GM12878 (cell line): ENCODE measurements around the gene PDCL3. TPM values are rescaled to one million over a fixed set of nuclear protein-coding genes. Genes with fewer than 3 reads are reported as not detected.

Experiments used
- ATAC-seq: fragments of 200-7000 bp; cut with Tn5 transposase; 3 replicates; pipeline ENCODE4 v1.9.1; 2020; ENCODE audit warnings: mild to moderate bottlenecking, moderate library complexity
- BruUV-seq: library from RNA; stranded (reverse); fragments of 400-500 nt; replicated peaks from 2 replicates; lab custom pipeline; 2021; lab: Mats Ljungman, UMichigan
- CTCF ChIA-PET: fragments of 300-600 bp; sonication (Branson Sonifier 250); formaldehyde crosslinking; extraction: SDS; loops from one replicate; lab custom pipeline; 2021; ENCODE audit warnings: inconsistent platforms; lab: Yijun Ruan, JAX
- POLR2A ChIA-PET: fragments of 350-600 bp; formaldehyde crosslinking; extraction: SDS; loops from one replicate; lab custom pipeline; 2021; ENCODE audit warnings: inconsistent platforms; lab: Charles Lee
- RAD21 ChIA-PET: fragments of 300-600 bp; sonication (Branson Sonifier 250); formaldehyde crosslinking; loops from one replicate; lab custom pipeline; 2023; ENCODE audit warnings: antibody characterized with exemption; ENCODE audit not compliant: unreplicated experiment; lab: Charles Lee
- SMC1A ChIA-PET: fragments of 300-600 bp; sonication (Branson Sonifier 250); formaldehyde crosslinking; loops from one replicate; lab custom pipeline; 2023; ENCODE audit not compliant: unreplicated experiment, uncharacterized antibody; lab: Charles Lee
- DNase-seq: peaks from one replicate; pipeline ENCODE4 v3.0.0-alpha.2; 2011; ENCODE audit warnings: low read depth, low spot score
- FAIRE-seq: peaks from 3 replicates; lab custom pipeline; 2011; peaks lifted over from hg19 to GRCh38; lab: Jason Lieb, UNC
- H2AFZ ChIP-seq: 2 replicates; pipeline ENCODE4 v1.6.0; 2011; ENCODE audit warnings: low read depth, low read length, control low read depth; ENCODE audit not compliant: control insufficient read depth
- H3K27ac ChIP-seq: 2 replicates; pipeline ENCODE4 v1.5.1; 2011; ENCODE audit warnings: control low read depth; ENCODE audit not compliant: control insufficient read depth, insufficient read depth
- H3K27me3 ChIP-seq, 2 experiments: replicated peaks in 1 of 2; 2 replicates each; pipeline versions ENCODE4 v1.6.0 to v1.6.1; 2011; ENCODE audit warnings: low read length in 1 of 2; ENCODE audit not compliant: control insufficient read depth in 2 of 2, insufficient read depth in 2 of 2
- H3K36me3 ChIP-seq, 2 experiments: 2 replicates each; pipeline ENCODE4 v1.5.1; 2011; ENCODE audit warnings: low read length in 1 of 2; ENCODE audit not compliant: control insufficient read depth in 2 of 2, insufficient read depth in 2 of 2
- H3K4me1 ChIP-seq: 2 replicates; pipeline ENCODE4 v1.6.1; 2011; ENCODE audit warnings: mild to moderate bottlenecking, low read length, moderate library complexity, mixed read lengths; ENCODE audit not compliant: control insufficient read depth, insufficient read depth
- H3K4me2 ChIP-seq: 2 replicates; pipeline ENCODE4 v1.6.0; 2011; ENCODE audit warnings: control low read depth; ENCODE audit not compliant: control insufficient read depth, insufficient read depth
- H3K4me3 ChIP-seq: fragments of 200-600 bp; sonication (generic); 2 replicates; pipeline ENCODE4 v1.5.1; 2016
- H3K79me2 ChIP-seq: 2 replicates; pipeline ENCODE4 v1.6.0; 2011; ENCODE audit warnings: low read length; ENCODE audit not compliant: control insufficient read depth, insufficient read depth
- H3K9ac ChIP-seq: 2 replicates; pipeline ENCODE4 v1.8.0; 2011; ENCODE audit warnings: low read length, control low read depth, mixed read lengths; ENCODE audit not compliant: control insufficient read depth, insufficient read depth
- H3K9me3 ChIP-seq: replicated peaks from 3 replicates; pipeline ENCODE4 v1.5.1; 2011; ENCODE audit warnings: mild to moderate bottlenecking, low read length; ENCODE audit not compliant: control insufficient read depth, insufficient read depth
- H4K20me1 ChIP-seq: 2 replicates; pipeline ENCODE4 v1.6.0; 2011; ENCODE audit not compliant: control insufficient read depth, insufficient read depth
- CBX3 ChIP-seq: fragments of 200-600 bp; sonication (generic); IDR thresholded peaks from 2 replicates; pipeline ENCODE4 v1.6.1; 2016; ENCODE audit warnings: low read depth, borderline replicate concordance
- CUX1 ChIP-seq: IDR thresholded peaks from 2 replicates; pipeline ENCODE4 v1.6.1; 2012; ENCODE audit warnings: improper control_type of control experiment, low read depth, low read length; ENCODE audit not compliant: insufficient replicate concordance
- DPF2 ChIP-seq: fragments of 450-650 bp; IDR thresholded peaks from 2 replicates; pipeline ENCODE4 v1.6.1; 2017; ENCODE audit warnings: mild to moderate bottlenecking
- LARP7 ChIP-seq: fragments of 450-650 bp; IDR thresholded peaks from 2 replicates; pipeline ENCODE4 v1.6.1; 2017; ENCODE audit warnings: mild to moderate bottlenecking
- MEF2A ChIP-seq: IDR thresholded peaks from 2 replicates; pipeline ENCODE4 v1.6.1; 2011; ENCODE audit warnings: low read depth, mild to moderate bottlenecking, low read length, moderate library complexity; ENCODE audit not compliant: insufficient read depth
- MTA3 ChIP-seq: IDR thresholded peaks from 2 replicates; pipeline ENCODE4 v1.6.1; 2012; ENCODE audit warnings: low read length, inconsistent platforms, borderline replicate concordance
- POLR2AphosphoS2 ChIP-seq: IDR thresholded peaks from 2 replicates; pipeline ENCODE4 v1.6.1; 2011; ENCODE audit warnings: low read depth, mild to moderate bottlenecking, low read length, improper control_type of control experiment, moderate library complexity
- SMC3 ChIP-seq: IDR thresholded peaks from 2 replicates; pipeline ENCODE4 v1.6.1; 2011; ENCODE audit warnings: low read length, improper control_type of control experiment, borderline replicate concordance
- ZZZ3 ChIP-seq: IDR thresholded peaks from 2 replicates; pipeline ENCODE4 v1.6.1; 2011; ENCODE audit warnings: low read depth; ENCODE audit not compliant: control insufficient read depth, insufficient read length
- WGBS: methylation state at CpG from one replicate; pipeline ENCODE4 v1.1.6; 2016; ENCODE audit warnings: low lambda C conversion rate; ENCODE audit not compliant: insufficient replicate concordance, insufficient coverage; ENCODE audit errors: missing lambda C conversion rate; 5-methylcytosine and 5-hydroxymethylcytosine counted together
- in situ Hi-C: fragments of 300-500 bp; cut with MboI; formaldehyde crosslinking; loops from 9 replicates; pipeline ENCODE4 v1.14.3; 2018; ENCODE audit warnings: mixed read lengths
- intact Hi-C: fragments of 100-400 bp; cut with micrococcal nuclease; formaldehyde crosslinking; loops from one replicate; pipeline ENCODE4 v1.14.2; 2022; ENCODE audit not compliant: unreplicated experiment
- polyA plus RNA-seq, 11 experiments: library from polyadenylated mRNA; depleted of rRNA in 4 of 11; unstranded in 6 of 11; stranded (reverse) in 5 of 11; fragments of >200 nt; fragmentation: Nextera tagmentation in 4 of 11; fragmentation: Illumina TruSeq in 1 of 11; extraction: Ambion mirVana in 4 of 11; extraction: Trizol in 1 of 11; gene quantifications; 1 replicate in 1 of 11; 2 replicates in 10 of 11; pipeline versions ENCODE4 v1.2.1 to v1.2.3, GENCODE V29; 2011 to 2016; ENCODE audit warnings: inconsistent platforms in 2 of 11, missing spikeins in 2 of 11, low read depth in 1 of 11
- total RNA-seq, 4 experiments: library from RNA; depleted of rRNA in 3 of 4; stranded (reverse); fragments of >200 nt in 3 of 4; fragmentation: Illumina TruSeq in 1 of 4; extraction: Trizol in 1 of 4; gene quantifications; 2 replicates each; pipeline versions ENCODE4 v1.2.1 to v1.2.3, GENCODE V29; 2013 to 2021

Gene PDCL3
- total and polyA plus RNA-seq, 10 of the 15 experiments (the other 5 are each of a cell fraction or from before 2014, with no cell fraction given), result 22.9 to 111 (median 51.1) TPM

DNA sequence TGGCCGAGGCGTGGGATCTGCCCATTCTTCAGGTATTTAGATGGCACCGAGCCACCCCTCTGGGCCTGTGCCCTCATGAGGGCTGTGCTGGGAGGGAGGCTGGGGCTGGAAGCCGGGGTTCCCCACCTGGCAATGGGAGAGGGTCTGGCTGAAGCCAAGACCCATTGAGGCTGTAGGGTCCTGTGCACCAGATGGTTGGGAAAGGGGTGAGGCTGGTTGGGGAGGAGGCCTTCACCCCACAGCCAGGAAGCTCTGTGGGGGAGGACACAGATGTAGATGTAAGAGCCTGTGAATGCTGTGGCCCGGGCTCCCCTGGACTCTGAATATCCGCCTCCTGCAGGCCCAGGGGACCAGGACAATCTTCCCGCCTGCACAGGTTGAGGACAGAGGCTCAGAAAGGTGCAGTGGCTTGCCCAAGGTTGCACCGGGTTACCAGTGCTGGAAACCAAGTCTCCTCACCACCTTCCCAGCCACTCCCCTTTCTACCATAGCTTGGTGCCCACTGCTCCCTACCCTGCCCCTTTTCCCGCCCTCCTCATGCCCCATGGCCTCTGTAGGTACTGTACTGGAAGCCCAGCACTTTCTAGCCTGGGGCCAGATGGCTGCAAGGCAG, 49.7 kb downstream of the PDCL3 start:
- ChIA-PET RAD21 (no interaction called here), SMC1A (no interaction called here), CTCF (no interaction called here), POLR2A (no interaction called here)
- Histone ChIP-seq H4K20me1 (no peaks in the 10 kb centered on the region), H2AFZ (no peak overlapping the region), H3K27me3 (no peaks in the 10 kb centered on the region; a peak in 1 of 4 replicates), H3K27ac (no peak overlapping the region), H3K4me1 (no peaks in the 10 kb centered on the region), H3K9me3 (no peaks in the 10 kb centered on the region), H3K79me2 (no peaks in the 10 kb centered on the region), H3K4me3 (no peak overlapping the region), H3K4me2 (no peak overlapping the region), H3K9ac (no peak overlapping the region), H3K36me3 (no peaks in the 10 kb centered on the region)
- WGBS, result 32% methylated on average over 9 of the region's 9 CpGs
- FAIRE-seq (no peak), DNase-seq (no peak), ATAC-seq (no peak)
- BruUV-seq, result no TSS peak
- TF ChIP-seq DPF2 (no peak), CBX3 (no peak), MEF2A (no peak), CUX1 (no peak), SMC3 (no peak), ZZZ3 (no peak), MTA3 (no peak), POLR2AphosphoS2 (no peak), LARP7 (no peak)
- in situ Hi-C loops (loop anchor here (5.0 to 10.0 kb wide), 2 partner anchors 370 to 542 kb away; partner anchors contain the start of gene TBC1D8), intact Hi-C loops (no loop called here)
